Esophagus squamous epithelium (tissue), 4 donors: ENCODE results near the gene SRGAP2B.
"Not testable (repeated sequence)": the region's sequence is repeated elsewhere in the genome, so short reads cannot be mapped to it uniquely, and the experiment has no call there.

Experiments used
- CTCF ChIP-seq, 6 experiments: fragments of 450-650 bp in 4 of 6; fragments of 200-600 bp in 2 of 6; sonication (generic) in 2 of 6; IDR thresholded peaks; one replicate each; pipeline ENCODE4 v1.5.1; 2016 to 2019; ENCODE audit warnings: antibody characterized with exemption in 6 of 6, mild to moderate bottlenecking in 4 of 6, moderate library complexity in 4 of 6
- POLR2A ChIP-seq, 4 donors: fragments of 450-650 bp; IDR thresholded peaks; one replicate each; pipeline ENCODE4 v1.6.1; 2017; ENCODE audit warnings: antibody characterized with exemption in 4 of 4, mild to moderate bottlenecking in 4 of 4, moderate library complexity in 3 of 4

- not testable (repeated sequence) for TF ChIP-seq POLR2A, CTCF (IDR thresholded peaks at IDR 0.05)
Measured at GRCh38 chr1:144961604-144962583, 133.2 kb downstream of the SRGAP2B start.
